ENCODE results near the gene HCFC1. TPM values are rescaled to one million over a fixed set of nuclear protein-coding genes. Genes with fewer than 3 reads are reported as not detected.

HCFC1 gene
- total and polyA plus RNA-seq, 2 of the 8 experiments (the other 6 are each of a cell fraction or from before 2014, with no cell fraction given) = 24.9 to 117 TPM

DNA sequence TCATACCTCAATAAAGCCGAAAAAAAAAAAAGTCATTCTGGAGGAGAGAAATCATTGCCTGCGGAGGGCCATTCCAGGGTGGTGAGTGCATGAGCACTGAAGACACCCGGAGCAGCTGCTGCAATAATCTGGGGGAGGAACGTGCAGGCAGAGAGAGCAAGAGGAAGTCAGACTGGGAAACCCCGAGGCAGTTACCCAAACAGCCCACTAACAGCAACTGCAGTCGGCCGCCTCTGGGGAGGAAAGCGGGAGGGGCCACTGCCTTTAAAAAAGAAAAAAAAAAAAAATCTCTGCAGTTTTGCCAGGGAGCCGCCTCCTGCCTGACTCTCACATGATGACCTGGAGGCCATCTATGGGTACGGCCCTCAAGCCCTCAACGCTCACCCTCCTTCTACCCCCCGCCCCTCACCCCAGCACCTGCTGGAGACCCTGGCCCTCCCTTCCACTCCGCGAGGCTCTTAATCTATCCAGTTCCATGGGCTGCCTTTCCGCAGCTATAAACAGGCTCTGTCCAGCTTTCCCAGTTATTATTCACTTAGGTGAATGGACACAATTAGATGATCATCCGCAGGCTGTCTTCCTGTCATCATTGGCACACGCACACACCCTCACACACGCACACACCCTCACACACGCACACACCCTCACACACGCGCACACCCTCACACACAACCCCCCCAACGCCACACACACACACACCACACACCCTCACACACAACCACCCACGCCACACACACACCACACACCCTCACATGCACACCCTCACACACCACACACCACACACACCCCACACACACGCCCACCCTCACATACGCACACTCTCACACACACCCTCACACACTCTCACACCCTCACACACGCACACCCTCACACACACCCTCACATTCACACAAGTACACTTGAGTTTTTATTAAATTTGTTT lies 70.5 kb downstream of the HCFC1 start (continued):
- TF ChIP-seq JUN (IDR thresholded peaks at IDR 0.05; ENCODE audit: low read depth, low read length) (no peak), EGR1 (IDR thresholded peaks at IDR 0.05; ENCODE audit: borderline replicate concordance, low read depth, low read length) (no peak), TEAD4 (IDR thresholded peaks at IDR 0.05; ENCODE audit: low read depth, low read length) (no peak), POU5F1 (IDR thresholded peaks at IDR 0.05; ENCODE audit: low read depth, low read length) (no peak), MAX (IDR thresholded peaks at IDR 0.05) (no peak), PHF8 (conservative IDR thresholded peaks at IDR 0.05; ENCODE audit: low read depth, low read length) (no peak), TBP (IDR thresholded peaks at IDR 0.05; ENCODE audit: low read depth, low read length) (no peak), SP4 (IDR thresholded peaks at IDR 0.05; ENCODE audit: low read length) (no peak)
